Testis (tissue), 2 donors: ENCODE measurements around the gene PTPRT.

Source experiments
- POLR2A ChIP-seq: fragments of 450-650 bp; IDR thresholded peaks from one replicate; pipeline ENCODE4 v1.6.1; 2017; ENCODE audit warnings: antibody characterized with exemption, mild to moderate bottlenecking, moderate library complexity
- TF ChIP-seq, protein P1 (sequence below), 3 experiments: fragments of 450-650 bp in 2 of 3; fragments of 200-600 bp in 1 of 3; sonication (generic) in 1 of 3; IDR thresholded peaks; one replicate each; pipeline ENCODE4 v1.5.1; 2016 to 2019; ENCODE audit warnings: antibody characterized with exemption in 3 of 3, mild to moderate bottlenecking in 2 of 3, moderate library complexity in 1 of 3

DNA sequence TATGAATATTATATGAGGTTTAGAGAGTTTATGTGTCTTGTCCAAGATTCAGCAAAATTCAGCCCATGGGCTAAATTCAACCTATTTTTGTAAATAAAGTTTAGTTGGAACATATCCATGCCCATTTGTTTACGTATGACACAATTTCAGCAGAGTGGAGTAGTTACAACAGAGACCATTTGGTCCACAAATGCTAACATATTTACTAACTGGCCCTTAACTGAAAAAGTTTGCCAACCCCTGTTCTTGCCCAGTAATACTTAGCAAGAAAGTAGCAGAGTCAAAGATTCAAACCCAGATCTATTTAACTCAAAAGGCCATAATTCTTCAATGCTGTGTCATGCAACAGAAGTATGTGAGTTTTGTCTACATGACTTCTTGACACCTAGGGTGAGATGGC lies 561.0 kb downstream of the PTPRT start:
- TF ChIP-seq, protein P1, sequence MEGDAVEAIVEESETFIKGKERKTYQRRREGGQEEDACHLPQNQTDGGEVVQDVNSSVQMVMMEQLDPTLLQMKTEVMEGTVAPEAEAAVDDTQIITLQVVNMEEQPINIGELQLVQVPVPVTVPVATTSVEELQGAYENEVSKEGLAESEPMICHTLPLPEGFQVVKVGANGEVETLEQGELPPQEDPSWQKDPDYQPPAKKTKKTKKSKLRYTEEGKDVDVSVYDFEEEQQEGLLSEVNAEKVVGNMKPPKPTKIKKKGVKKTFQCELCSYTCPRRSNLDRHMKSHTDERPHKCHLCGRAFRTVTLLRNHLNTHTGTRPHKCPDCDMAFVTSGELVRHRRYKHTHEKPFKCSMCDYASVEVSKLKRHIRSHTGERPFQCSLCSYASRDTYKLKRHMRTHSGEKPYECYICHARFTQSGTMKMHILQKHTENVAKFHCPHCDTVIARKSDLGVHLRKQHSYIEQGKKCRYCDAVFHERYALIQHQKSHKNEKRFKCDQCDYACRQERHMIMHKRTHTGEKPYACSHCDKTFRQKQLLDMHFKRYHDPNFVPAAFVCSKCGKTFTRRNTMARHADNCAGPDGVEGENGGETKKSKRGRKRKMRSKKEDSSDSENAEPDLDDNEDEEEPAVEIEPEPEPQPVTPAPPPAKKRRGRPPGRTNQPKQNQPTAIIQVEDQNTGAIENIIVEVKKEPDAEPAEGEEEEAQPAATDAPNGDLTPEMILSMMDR (IDR thresholded peaks at IDR 0.05): no peak
- TF ChIP-seq POLR2A: no peak
